ENCODE results near the gene THSD4. TPM values are rescaled to one million over a fixed set of nuclear protein-coding genes. Genes with fewer than 3 reads are reported as not detected.

Gene THSD4
- total and polyA plus RNA-seq, 9 of the 15 experiments (the other 6 are each of a cell fraction or from before 2014, with no cell fraction given): 0.04 TPM; not detected in 5

- POLR2A ChIA-PET: no interaction called here
Observed at GRCh38 chr15:71685420-71685993, 570.2 kb downstream of the THSD4 start.

More at GRCh38 chr15:71685420-71685993, 570.2 kb downstream of the THSD4 start:
- CTCF ChIA-PET (ENCODE audit: low intra/inter-chr PET ratio): no interaction called here
- H4K20me1 ChIP-seq (replicated peaks; ENCODE audit: control insufficient read depth, insufficient read depth, low read length): no peaks in the 10 kb centered on the region
- in situ Hi-C loops (cut with MboI) (no loop called here), intact Hi-C loops (cut with micrococcal nuclease) (no loop called here)
- no peak for DNase-seq (ENCODE audit: extremely low read depth in 1 of 4, low spot score in 3 of 4)
- TF ChIP-seq PHB2 (IDR thresholded peaks at IDR 0.05; ENCODE audit: low read depth): no peak
- TF ChIP-seq GATAD2B (IDR thresholded peaks at IDR 0.05; ENCODE audit: borderline replicate concordance): no peak
- TF ChIP-seq, protein P1, sequence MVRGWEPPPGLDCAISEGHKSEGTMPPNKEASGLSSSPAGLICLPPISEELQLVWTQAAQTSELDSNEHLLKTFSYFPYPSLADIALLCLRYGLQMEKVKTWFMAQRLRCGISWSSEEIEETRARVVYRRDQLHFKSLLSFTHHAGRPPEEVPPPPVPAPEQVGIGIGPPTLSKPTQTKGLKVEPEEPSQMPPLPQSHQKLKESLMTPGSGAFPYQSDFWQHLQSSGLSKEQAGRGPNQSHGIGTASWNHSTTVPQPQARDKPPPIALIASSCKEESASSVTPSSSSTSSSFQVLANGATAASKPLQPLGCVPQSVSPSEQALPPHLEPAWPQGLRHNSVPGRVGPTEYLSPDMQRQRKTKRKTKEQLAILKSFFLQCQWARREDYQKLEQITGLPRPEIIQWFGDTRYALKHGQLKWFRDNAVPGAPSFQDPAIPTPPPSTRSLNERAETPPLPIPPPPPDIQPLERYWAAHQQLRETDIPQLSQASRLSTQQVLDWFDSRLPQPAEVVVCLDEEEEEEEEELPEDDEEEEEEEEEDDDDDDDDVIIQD (CRISPR knock-in tag; IDR thresholded peaks at IDR 0.05): no peak
- TF ChIP-seq, protein P2, sequence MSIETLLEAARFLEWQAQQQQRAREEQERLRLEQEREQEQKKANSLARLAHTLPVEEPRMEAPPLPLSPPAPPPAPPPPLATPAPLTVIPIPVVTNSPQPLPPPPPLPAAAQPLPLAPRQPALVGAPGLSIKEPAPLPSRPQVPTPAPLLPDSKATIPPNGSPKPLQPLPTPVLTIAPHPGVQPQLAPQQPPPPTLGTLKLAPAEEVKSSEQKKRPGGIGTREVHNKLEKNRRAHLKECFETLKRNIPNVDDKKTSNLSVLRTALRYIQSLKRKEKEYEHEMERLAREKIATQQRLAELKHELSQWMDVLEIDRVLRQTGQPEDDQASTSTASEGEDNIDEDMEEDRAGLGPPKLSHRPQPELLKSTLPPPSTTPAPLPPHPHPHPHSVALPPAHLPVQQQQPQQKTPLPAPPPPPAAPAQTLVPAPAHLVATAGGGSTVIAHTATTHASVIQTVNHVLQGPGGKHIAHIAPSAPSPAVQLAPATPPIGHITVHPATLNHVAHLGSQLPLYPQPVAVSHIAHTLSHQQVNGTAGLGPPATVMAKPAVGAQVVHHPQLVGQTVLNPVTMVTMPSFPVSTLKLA (conservative IDR thresholded peaks at IDR 0.05): no peak
- no peak for TF ChIP-seq POLR2AphosphoS2 (IDR thresholded peaks at IDR 0.05; ENCODE audit: low read length)
- no peak for TF ChIP-seq TCF3 (CRISPR knock-in tag; IDR thresholded peaks at IDR 0.05)
- TF ChIP-seq SMAD4 (CRISPR knock-in tag; conservative IDR thresholded peaks at IDR 0.05): no peak
- no peak for FAIRE-seq
- no TSS peak for BruUV-seq (replicated peaks)
- no peak overlapping the region for H2AFZ ChIP-seq (ENCODE audit: low read depth, low read length)
- H3K4me3 ChIP-seq: no peak overlapping the region
- no peak overlapping the region for H3K4me2 ChIP-seq (ENCODE audit: insufficient read depth, low read length)
- no peaks in the 10 kb centered on the region for H3K36me3 ChIP-seq (ENCODE audit: control insufficient read depth, insufficient read depth, low read length)
- no peaks in the 10 kb centered on the region for H3K4me1 ChIP-seq (replicated peaks in 1 of 2; ENCODE audit: control insufficient read depth in 2 of 2, insufficient read depth in 2 of 2, low read length in 2 of 2)
- no peaks in the 10 kb centered on the region for H3K27me3 ChIP-seq (ENCODE audit: control insufficient read depth in 2 of 2, insufficient read depth in 2 of 2, low read length in 2 of 2)
- no peak for ATAC-seq
- no peak overlapping the region for H3K27ac ChIP-seq (ENCODE audit: extremely low read depth, low read depth, low read length)
- no peak overlapping the region for H3K9ac ChIP-seq (ENCODE audit: insufficient read depth in 1 of 2, low read depth in 2 of 2, low read length in 2 of 2)
- H3K9me1 ChIP-seq (ENCODE audit: control insufficient read depth, insufficient read depth, low read length): no peaks in the 10 kb centered on the region
- no peaks in the 10 kb centered on the region for H3K79me2 ChIP-seq (ENCODE audit: control insufficient read depth, insufficient read depth, low read length)
- no peaks in the 10 kb centered on the region for H3K9me3 ChIP-seq (replicated peaks; ENCODE audit: control insufficient read depth, insufficient read depth, low read depth, low read length)
